Neural cell (in vitro differentiated cells): Measurements from ENCODE around the gene PRKG1.

ENCODE experiments used
- CTCF ChIP-seq: fragments of 450-650 bp; IDR thresholded peaks from 2 replicates; pipeline ENCODE4 v1.5.1; 2014; ENCODE audit warnings: antibody characterized with exemption, mild to moderate bottlenecking, moderate library complexity; ENCODE audit not compliant: poor library complexity, severe bottlenecking
- RAD21 ChIP-seq: fragments of 450-650 bp; conservative IDR thresholded peaks from 2 replicates; pipeline ENCODE4 v1.6.1; 2014; ENCODE audit warnings: antibody characterized with exemption, mild to moderate bottlenecking, moderate library complexity
- TAF1 ChIP-seq: IDR thresholded peaks from 2 replicates; pipeline ENCODE4 v1.6.1; 2012; ENCODE audit warnings: low read depth

- TF ChIP-seq TAF1: no peak
- no peak for TF ChIP-seq CTCF
- TF ChIP-seq RAD21: no peak
Observed at GRCh38 chr10:51588984-51589383, 514.7 kb downstream of the PRKG1 start.
